SK-N-SH (cell line): ENCODE measurements around the gene SPOCK1.

ENCODE experiments used
- CTCF ChIP-seq: fragments of 200-600 bp; sonication (generic); IDR thresholded peaks from 2 replicates; pipeline ENCODE4 v1.6.1; 2017; ENCODE audit warnings: antibody characterized with exemption, mild to moderate bottlenecking, moderate library complexity
- EP300 ChIP-seq, 2 experiments: IDR thresholded peaks; 2 replicates each; pipeline versions ENCODE4 v1.4.0 to v1.6.1; 2012; ENCODE audit warnings: borderline replicate concordance in 1 of 2, low read depth in 1 of 2, low read length in 1 of 2
- GABPA ChIP-seq: IDR thresholded peaks from 2 replicates; pipeline ENCODE4 v1.4.0; 2012; ENCODE audit warnings: low read depth, mild to moderate bottlenecking
- GATA2 ChIP-seq: sonication (generic); formaldehyde crosslinking; IDR thresholded peaks from 2 replicates; pipeline ENCODE4 v1.5.0; 2020; ENCODE audit warnings: mild to moderate bottlenecking, missing genetic modification reagents

GRCh38 chr5:137360607-137361006 is 138.5 kb downstream of the SPOCK1 start:
- TF ChIP-seq GATA2 (CRISPR knock-in tag) (no peak), EP300 (IDR thresholded peaks at IDR 0.05; ENCODE audit: borderline replicate concordance in 1 of 2, low read depth in 1 of 2, low read length in 1 of 2) (no peak), GABPA (no peak), CTCF (no peak)
